GM18505 (cell line): ENCODE results near the gene HSPG2.

Experiments used
- ATAC-seq: cut with Tn5 transposase; IDR thresholded peaks from one replicate; pipeline ENCODE4 v1.9.1; 2021; ENCODE audit not compliant: unreplicated experiment
- POLR2A ChIP-seq: IDR thresholded peaks from 4 replicates; pipeline ENCODE4 v1.6.1; 2011; ENCODE audit warnings: borderline replicate concordance; ENCODE audit not compliant: insufficient read depth, insufficient read length; ENCODE audit errors: extremely low read depth

HSPG2 gene

GRCh38 chr1:21851430-21852250 is 85.5 kb downstream of the HSPG2 start:
- TF ChIP-seq POLR2A: no peak
- no peak for ATAC-seq

DNA sequence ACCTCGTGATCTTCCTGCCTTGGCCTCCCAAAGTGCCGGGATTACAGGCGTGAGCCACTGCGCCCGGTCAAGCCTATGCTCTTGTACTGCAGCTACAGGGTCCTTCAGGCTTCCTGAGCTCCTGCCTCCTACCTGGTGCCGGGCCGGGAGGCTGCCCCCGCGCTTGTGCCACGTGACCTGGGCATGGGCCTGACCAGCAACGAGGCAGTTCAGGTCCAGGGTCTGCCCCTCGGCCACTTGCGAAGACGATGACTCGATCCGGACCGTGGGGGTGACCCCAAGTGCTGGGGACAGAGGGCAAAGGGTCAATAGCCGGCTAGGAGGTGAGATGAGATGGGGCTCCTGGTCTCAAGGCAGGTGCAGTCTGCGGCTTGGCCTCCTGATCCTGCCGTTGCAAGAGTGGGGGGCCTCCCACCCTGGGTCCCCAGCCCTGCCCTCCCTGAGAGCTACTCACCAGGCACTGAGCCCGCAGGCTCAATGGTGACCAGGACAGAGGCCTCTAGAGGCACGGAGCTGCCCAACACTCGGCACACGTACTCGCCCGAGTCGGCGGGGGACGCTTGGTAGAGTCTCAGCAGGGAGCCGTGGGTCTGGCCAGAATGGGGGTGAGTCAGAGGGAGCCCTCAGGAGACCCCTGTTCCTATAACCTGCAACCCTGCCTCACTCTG is 87.1 kb downstream of the HSPG2 start:
- ATAC-seq: no peak
- no peak for TF ChIP-seq POLR2A

- no peak for TF ChIP-seq POLR2A
- ATAC-seq: no peak
These were observed 88.5 kb downstream of the HSPG2 start for GRCh38 chr1:21848524-21849174.

DNA sequence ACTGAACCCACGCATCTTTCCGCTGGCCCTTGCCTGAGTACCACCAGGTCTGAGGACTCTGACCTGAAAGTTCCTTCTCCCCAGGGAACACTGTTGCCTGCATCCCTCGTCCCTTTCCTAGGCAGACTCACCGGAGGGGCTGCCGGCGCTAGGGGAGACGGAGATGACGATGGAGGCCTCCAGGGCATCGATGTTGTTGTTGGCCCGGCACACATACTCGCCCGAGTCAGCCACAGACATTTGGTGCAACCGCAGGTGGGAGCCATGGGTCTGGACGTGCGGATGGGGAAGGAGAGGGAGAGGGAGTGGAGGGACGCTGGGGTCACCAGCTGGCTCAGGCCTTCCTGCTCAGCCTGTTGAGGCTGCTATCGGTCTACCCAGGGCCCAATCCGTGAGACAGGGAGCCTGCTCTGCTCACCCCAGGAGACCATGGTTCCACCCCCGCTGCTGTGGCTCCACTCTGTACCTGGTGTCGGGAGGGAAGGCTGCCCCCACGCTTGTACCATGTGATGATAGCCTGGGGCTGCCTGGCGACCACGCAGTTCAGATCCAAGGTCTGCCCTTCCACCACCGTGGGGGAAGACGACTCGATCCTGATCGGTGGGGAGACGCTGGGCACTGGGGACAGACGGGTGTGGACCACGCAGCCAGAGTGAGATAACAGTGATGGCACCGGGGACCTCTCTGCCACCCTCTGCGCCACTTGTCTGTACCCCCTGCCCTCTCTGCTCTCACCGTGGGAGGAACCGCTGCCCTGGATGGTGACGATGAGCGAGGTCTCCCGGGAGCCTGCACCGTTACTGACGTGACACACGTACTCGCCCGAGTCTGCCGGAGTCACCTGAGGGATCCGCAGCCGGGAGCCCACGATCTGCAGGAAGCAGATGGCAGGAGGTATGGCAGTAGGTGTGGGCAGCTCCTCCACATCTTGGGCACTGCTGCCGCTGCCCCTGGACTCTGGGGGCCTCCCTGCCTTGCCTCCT is 89.6 kb downstream of the HSPG2 start:
- TF ChIP-seq POLR2A: no peak
- no peak for ATAC-seq

DNA sequence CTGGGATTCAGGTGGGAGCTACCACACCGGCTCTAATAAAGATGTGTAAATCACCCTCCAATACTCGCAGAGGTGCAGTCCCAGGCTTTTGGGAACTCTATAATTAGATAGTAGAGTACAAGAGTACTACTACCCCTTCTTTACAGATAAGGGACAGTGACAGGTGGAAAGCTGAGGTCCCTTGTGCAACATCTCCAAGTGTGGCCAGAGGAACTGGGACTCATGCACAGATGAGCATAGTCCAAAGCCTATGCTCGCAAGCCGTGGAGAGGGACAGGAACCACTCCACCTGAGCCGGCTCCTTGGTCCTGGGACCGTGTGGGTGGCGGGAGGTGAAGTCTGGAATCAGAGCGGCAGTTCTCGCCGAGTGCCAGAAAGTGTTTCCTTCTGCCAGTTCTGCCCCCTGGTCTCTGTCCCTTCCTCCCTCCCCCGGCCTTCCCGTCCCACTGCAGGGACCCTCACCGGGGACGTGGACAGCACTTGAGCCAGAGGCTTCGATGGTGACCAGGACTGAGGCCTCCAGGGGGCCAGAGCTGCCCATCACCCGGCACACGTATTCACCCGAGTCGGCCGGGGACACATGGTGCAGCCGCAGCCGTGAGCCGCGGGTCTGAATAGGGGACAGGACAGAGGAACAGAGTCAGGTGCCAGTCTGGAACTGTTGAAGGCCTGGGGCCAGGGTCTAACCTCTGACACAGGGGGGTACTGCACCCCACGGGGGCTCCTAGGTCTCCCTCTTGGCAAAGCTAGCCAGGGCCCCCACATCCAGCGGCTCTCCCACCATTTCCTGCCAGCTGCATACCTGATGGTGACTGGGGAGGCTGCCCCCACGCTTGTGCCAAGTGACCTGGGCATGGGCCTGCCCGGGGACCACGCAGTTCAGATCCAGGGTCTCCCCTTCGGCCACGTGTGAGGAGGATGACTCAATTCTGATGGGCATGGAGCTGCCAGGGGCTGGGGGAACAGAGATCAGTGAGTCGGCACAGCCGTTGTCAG is 91.2 kb downstream of the HSPG2 start:
- no peak for TF ChIP-seq POLR2A
- no peak for ATAC-seq

DNA sequence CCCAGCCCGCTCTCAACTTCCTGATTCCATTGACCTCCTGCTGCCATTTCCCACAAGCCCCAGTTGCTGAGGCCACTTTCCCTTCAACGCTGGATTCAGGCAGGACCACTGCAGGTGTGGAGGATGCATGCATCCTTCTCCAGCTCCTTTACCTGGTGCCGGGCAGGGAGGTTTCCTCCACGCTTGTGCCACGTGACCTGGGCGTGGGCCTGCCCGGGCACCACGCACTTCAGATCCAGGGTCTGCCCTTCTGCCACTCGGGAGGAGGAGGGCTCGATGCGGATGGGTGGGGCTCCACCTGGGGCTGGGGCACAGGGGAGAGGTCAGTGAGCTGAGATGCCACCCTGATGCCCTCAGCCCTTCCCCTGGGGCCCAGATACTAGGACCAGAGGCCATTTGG is 93.1 kb downstream of the HSPG2 start:
- TF ChIP-seq POLR2A: no peak
- no peak for ATAC-seq

- no peak for TF ChIP-seq POLR2A
- no peak for ATAC-seq
These were observed 93.9 kb downstream of the HSPG2 start for GRCh38 chr1:21843208-21843607.

DNA sequence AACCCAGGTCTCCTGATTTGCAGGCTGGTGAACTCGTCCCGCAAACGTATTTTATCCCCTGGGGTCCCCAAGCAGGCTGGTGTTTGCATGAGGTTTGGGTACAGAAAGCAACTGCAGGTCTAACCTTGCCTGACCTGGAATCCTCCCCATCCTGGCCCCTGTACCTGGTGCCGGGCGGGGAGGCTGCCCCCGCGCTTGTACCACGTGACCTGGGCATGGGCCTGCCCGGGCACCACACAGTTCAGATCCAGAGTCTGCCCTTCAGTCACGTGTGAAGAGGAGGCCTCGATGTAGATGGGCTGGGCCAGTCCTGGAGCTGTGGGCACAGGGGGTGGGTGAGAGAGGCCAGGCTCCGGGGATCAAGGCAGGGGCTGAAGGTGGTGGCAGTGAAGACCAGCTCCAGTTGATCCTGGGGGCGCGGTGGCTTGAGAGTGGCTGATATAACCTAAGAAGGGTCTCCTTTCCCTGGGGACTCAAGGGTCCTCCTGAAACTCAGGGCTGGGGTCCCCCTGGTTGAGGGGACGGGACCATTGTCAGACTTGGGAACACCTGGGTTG is 94.4 kb downstream of the HSPG2 start:
- no peak for TF ChIP-seq POLR2A
- no peak for ATAC-seq

GRCh38 chr1:21841852-21842466 is 95.2 kb downstream of the HSPG2 start:
- TF ChIP-seq POLR2A: no peak
- no peak for ATAC-seq

- TF ChIP-seq POLR2A: no peak
- no peak for ATAC-seq
These were observed 96.1 kb downstream of the HSPG2 start for GRCh38 chr1:21840981-21841380.
